Upper lobe of left lung (tissue), 4 donors: ENCODE data around the gene COL6A3.

Experiments used
- CTCF ChIP-seq, 6 experiments: fragments of 450-650 bp in 4 of 6; fragments of 200-600 bp in 2 of 6; sonication (generic) in 2 of 6; IDR thresholded peaks; one replicate each; pipeline ENCODE4 v1.5.1; 2016 to 2019; ENCODE audit warnings: antibody characterized with exemption in 6 of 6
- POLR2A ChIP-seq, 4 donors: fragments of 450-650 bp; IDR thresholded peaks; one replicate each; pipeline ENCODE4 v1.5.1; 2016 to 2017; ENCODE audit warnings: antibody characterized with exemption in 4 of 4, mild to moderate bottlenecking in 2 of 4
- POLR2AphosphoS5 ChIP-seq, 2 donors: sonication (generic); formaldehyde crosslinking; IDR thresholded peaks; one replicate each; pipeline ENCODE4 v1.5.1; 2017; ENCODE audit warnings: antibody characterized with exemption in 2 of 2

GRCh38 chr2:237348281-237348865 is 65.6 kb downstream of the COL6A3 start:
- TF ChIP-seq CTCF (IDR thresholded peaks at IDR 0.05) (no peak), POLR2A (IDR thresholded peaks at IDR 0.05) (no peak), POLR2AphosphoS5 (IDR thresholded peaks at IDR 0.05) (no peak)
